Panc1 (cell line): ENCODE results near the gene CSHL1. TPM values are rescaled to one million over a fixed set of nuclear protein-coding genes. Genes with fewer than 3 reads are reported as not detected.
"Not testable (repeated sequence)": the region's sequence is repeated elsewhere in the genome, so short reads cannot be mapped to it uniquely, and the experiment has no call there.

Source experiments
- ATAC-seq: fragments of 200-7000 bp; cut with Tn5 transposase; 2 replicates; pipeline ENCODE4 v1.9.1; 2020; ENCODE audit warnings: mild to moderate bottlenecking, moderate library complexity
- BruUV-seq: library from RNA; stranded (reverse); fragments of 400-500 nt; replicated peaks from 2 replicates; lab custom pipeline; 2021; lab: Mats Ljungman, UMichigan
- CTCF ChIA-PET: fragments of 300-600 bp; sonication (Branson Sonifier 250); formaldehyde crosslinking; loops from one replicate; lab custom pipeline; 2022; ENCODE audit warnings: antibody characterized with exemption; lab: Charles Lee
- POLR2A ChIA-PET: fragments of 300-600 bp; sonication (Branson Sonifier 250); formaldehyde crosslinking; loops from one replicate; lab custom pipeline; 2022; ENCODE audit warnings: antibody characterized with exemption; lab: Charles Lee
- DNase-seq: peaks from one replicate; pipeline ENCODE4 v3.0.0-alpha.2; 2010; ENCODE audit warnings: low read depth, low spot score
- H3K27ac ChIP-seq: 2 replicates; pipeline ENCODE4 v1.5.1; 2011; ENCODE audit warnings: mild to moderate bottlenecking, low read length, inconsistent platforms
- H3K27me3 ChIP-seq: fragments of 200-500 bp; sonication (Bioruptor generic); 2 replicates; pipeline ENCODE4 v1.6.0; 2014; ENCODE audit warnings: low read length, inconsistent platforms; ENCODE audit not compliant: control insufficient read depth, insufficient read depth
- H3K36me3 ChIP-seq: fragments of 200-500 bp; sonication (Bioruptor generic); 2 replicates; pipeline ENCODE4 v1.5.1; 2014; ENCODE audit warnings: inconsistent platforms, mild to moderate bottlenecking, low read length, moderate library complexity; ENCODE audit not compliant: control insufficient read depth, insufficient read depth
- H3K4me1 ChIP-seq: 2 replicates; pipeline ENCODE4 v1.5.1; 2011; ENCODE audit warnings: inconsistent platforms, mild to moderate bottlenecking, low read length, moderate library complexity; ENCODE audit not compliant: control insufficient read depth, insufficient read depth
- H3K4me3 ChIP-seq, 2 experiments: 2 replicates each; pipeline ENCODE4 v1.5.1; 2011 to 2012; ENCODE audit warnings: low read depth in 2 of 2, low read length in 2 of 2, mild to moderate bottlenecking in 2 of 2, inconsistent platforms in 1 of 2, moderate library complexity in 1 of 2
- H3K9me3 ChIP-seq: fragments of 200-500 bp; sonication (Bioruptor generic); 2 replicates; pipeline ENCODE4 v1.5.1; 2014; ENCODE audit warnings: low read depth, mild to moderate bottlenecking, inconsistent platforms, low read length, moderate library complexity; ENCODE audit not compliant: control insufficient read depth, insufficient read depth
- POLR2AphosphoS5 ChIP-seq: IDR thresholded peaks from 2 replicates; pipeline ENCODE4 v1.6.1; 2012; ENCODE audit warnings: mild to moderate bottlenecking, low read depth, low read length, moderate library complexity
- SIN3A ChIP-seq: IDR thresholded peaks from 2 replicates; pipeline ENCODE4 v1.6.1; 2012; ENCODE audit warnings: low read depth, mild to moderate bottlenecking, low read length, moderate library complexity, borderline replicate concordance; ENCODE audit not compliant: insufficient read depth
- TCF7L2 ChIP-seq: IDR thresholded peaks from 2 replicates; pipeline ENCODE4 v1.6.1; 2011; ENCODE audit warnings: mild to moderate bottlenecking, low read depth, low read length, inconsistent platforms
- in situ Hi-C: cut with HindIII; loops from 2 replicates; pipeline ENCODE4 v1.10.0; 2016; ENCODE audit warnings: low sequenced_read_pairs, low pct_unique_long_range_greater_than_20kb
- intact Hi-C: fragments of 100-400 bp; cut with micrococcal nuclease; formaldehyde crosslinking; loops from one replicate; pipeline ENCODE4 v1.10.0; 2022; ENCODE audit not compliant: unreplicated experiment
- total RNA-seq: library from RNA; stranded (reverse); gene quantifications from one replicate; pipeline ENCODE4 v1.2.1, GENCODE V29; 2021; ENCODE audit not compliant: unreplicated experiment
- TF ChIP-seq, protein P1 (sequence below): fragments of 450-650 bp; IDR thresholded peaks from 2 replicates; pipeline ENCODE4 v1.5.1; 2017; ENCODE audit warnings: mild to moderate bottlenecking
- TF ChIP-seq, protein P2 (sequence below), 2 experiments: IDR thresholded peaks; 2 replicates each; pipeline ENCODE4 v1.6.1; 2011 to 2012; ENCODE audit warnings: low read depth in 2 of 2, control low read depth in 1 of 2, low read length in 1 of 2, mild to moderate bottlenecking in 1 of 2, moderate library complexity in 1 of 2; ENCODE audit not compliant: insufficient read depth in 1 of 2

Gene CSHL1
- total RNA-seq, 1 experiment from 2014 or later: not detected

DNA sequence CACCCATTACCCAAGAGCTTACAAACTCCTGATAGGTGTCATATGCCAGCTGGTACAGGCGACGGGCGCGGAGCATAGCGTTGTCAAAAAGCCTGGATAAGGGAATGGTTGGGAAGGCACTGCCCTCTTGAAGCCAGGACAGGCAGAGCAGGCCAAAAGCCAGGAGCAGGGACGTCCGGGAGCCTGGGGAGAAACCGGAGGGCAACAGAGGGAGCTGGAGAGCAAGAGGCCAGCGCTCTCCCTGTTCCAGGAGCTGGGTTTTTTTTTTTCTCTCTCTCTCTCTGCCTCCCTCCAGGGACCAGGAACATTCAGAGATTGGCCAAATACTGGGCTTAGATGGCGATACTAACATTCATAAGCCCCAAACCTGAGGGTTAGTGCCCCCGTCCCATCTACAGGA is 29.7 kb downstream of the CSHL1 start:
- in situ Hi-C loops, DNase-seq, H3K9me3 ChIP-seq, H3K4me3 ChIP-seq, POLR2A ChIA-PET, H3K4me1 ChIP-seq, intact Hi-C loops, H3K36me3 ChIP-seq, H3K27ac ChIP-seq, BruUV-seq, ATAC-seq, H3K27me3 ChIP-seq: not testable (repeated sequence)
- TF ChIP-seq, protein P1, sequence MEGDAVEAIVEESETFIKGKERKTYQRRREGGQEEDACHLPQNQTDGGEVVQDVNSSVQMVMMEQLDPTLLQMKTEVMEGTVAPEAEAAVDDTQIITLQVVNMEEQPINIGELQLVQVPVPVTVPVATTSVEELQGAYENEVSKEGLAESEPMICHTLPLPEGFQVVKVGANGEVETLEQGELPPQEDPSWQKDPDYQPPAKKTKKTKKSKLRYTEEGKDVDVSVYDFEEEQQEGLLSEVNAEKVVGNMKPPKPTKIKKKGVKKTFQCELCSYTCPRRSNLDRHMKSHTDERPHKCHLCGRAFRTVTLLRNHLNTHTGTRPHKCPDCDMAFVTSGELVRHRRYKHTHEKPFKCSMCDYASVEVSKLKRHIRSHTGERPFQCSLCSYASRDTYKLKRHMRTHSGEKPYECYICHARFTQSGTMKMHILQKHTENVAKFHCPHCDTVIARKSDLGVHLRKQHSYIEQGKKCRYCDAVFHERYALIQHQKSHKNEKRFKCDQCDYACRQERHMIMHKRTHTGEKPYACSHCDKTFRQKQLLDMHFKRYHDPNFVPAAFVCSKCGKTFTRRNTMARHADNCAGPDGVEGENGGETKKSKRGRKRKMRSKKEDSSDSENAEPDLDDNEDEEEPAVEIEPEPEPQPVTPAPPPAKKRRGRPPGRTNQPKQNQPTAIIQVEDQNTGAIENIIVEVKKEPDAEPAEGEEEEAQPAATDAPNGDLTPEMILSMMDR: peak; percentile 17; the same call in 1 of the 2 replicates
- CTCF ChIA-PET: interaction anchor here (0.7 kb wide), 1 partner anchor 12 kb away, joined by 4 read pairs; no protein-coding TSS in a partner anchor

DNA sequence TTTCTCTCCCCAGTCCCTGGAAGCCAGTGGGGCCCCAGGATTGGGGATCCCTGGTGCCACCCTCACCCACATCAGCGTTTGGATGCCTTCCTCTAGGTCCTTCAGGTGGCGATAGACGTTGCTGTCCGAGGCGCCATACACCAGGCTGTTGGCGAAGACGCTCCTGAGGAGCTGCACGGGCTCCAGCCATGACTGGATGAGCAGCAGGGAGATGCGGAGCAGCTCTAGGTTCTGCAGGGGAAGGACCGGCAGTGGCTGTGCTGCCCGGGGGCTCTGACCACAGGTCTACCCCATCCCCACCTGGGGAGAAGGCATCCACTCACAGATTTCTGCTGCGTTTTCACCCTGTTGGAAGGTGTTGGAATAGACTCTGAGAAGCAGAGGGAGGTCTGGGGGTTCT is 30.4 kb downstream of the CSHL1 start:
- Histone ChIP-seq H3K36me3 (no peaks in the 10 kb centered on the region), H3K27me3 (no peaks in the 10 kb centered on the region), H3K27ac (no peak overlapping the region), H3K9me3 (no peaks in the 10 kb centered on the region), H3K4me1 (no peaks in the 10 kb centered on the region), H3K4me3 (no peak overlapping the region)
- BruUV-seq: no TSS peak
- ChIA-PET CTCF (no interaction called here), POLR2A (no interaction called here)
- intact Hi-C loops (no loop called here), in situ Hi-C loops (no loop called here)
- ATAC-seq: no peak
- no peak for DNase-seq
- TF ChIP-seq, protein P2, sequence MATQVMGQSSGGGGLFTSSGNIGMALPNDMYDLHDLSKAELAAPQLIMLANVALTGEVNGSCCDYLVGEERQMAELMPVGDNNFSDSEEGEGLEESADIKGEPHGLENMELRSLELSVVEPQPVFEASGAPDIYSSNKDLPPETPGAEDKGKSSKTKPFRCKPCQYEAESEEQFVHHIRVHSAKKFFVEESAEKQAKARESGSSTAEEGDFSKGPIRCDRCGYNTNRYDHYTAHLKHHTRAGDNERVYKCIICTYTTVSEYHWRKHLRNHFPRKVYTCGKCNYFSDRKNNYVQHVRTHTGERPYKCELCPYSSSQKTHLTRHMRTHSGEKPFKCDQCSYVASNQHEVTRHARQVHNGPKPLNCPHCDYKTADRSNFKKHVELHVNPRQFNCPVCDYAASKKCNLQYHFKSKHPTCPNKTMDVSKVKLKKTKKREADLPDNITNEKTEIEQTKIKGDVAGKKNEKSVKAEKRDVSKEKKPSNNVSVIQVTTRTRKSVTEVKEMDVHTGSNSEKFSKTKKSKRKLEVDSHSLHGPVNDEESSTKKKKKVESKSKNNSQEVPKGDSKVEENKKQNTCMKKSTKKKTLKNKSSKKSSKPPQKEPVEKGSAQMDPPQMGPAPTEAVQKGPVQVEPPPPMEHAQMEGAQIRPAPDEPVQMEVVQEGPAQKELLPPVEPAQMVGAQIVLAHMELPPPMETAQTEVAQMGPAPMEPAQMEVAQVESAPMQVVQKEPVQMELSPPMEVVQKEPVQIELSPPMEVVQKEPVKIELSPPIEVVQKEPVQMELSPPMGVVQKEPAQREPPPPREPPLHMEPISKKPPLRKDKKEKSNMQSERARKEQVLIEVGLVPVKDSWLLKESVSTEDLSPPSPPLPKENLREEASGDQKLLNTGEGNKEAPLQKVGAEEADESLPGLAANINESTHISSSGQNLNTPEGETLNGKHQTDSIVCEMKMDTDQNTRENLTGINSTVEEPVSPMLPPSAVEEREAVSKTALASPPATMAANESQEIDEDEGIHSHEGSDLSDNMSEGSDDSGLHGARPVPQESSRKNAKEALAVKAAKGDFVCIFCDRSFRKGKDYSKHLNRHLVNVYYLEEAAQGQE (IDR thresholded peaks at IDR 0.05; ENCODE audit: insufficient read depth in 1 of 2, low read depth in 2 of 2, low read length in 1 of 2): no peak
- TF ChIP-seq POLR2AphosphoS5: no peak
- TF ChIP-seq, protein P1: no peak
- TF ChIP-seq TCF7L2: no peak
- TF ChIP-seq SIN3A: no peak

DNA sequence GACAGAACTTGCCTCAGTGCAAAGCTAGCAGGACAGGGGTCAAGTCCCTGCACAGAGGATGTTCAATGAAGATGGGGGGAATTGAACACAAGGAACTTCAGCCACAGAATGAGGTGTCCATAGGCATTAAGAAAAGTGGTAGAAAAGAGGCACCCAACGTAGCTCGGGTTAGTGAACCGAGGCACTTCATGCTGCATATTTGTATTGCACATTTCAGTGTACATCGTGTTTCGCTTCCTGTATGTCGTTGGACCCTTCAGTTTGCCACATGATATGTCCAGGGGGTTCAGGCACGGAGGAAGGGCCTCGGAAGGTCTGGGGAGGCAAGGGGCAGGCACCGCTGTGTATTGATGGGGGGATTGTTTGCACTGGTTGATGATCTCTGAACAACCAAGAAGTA is 32.6 kb downstream of the CSHL1 start:
- ATAC-seq, H3K4me3 ChIP-seq, H3K9me3 ChIP-seq, DNase-seq, POLR2A ChIA-PET, CTCF ChIA-PET, intact Hi-C loops, H3K27me3 ChIP-seq, H3K4me1 ChIP-seq, BruUV-seq, in situ Hi-C loops, H3K36me3 ChIP-seq, H3K27ac ChIP-seq: not testable (repeated sequence)

DNA sequence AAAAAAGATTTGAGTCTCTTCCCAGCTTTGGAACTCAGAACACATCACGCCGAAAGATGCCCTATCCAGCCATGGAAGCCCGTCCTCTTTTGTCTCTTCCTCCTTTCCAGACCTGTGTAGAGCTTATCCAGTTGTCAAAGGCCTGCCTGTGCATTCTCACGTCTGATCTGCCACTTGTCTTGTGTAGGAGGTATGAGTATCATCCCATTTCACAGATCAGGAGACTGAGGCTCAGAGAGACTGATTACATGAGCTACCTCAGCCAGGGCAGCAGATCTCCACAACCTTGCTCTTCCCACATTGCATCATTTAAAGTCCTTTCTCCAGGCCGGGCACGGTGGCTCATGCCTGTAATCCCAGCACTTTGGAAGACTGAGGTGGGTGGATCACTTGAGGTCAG is 36.4 kb downstream of the CSHL1 start:
- H3K36me3 ChIP-seq, H3K9me3 ChIP-seq, ATAC-seq, H3K27ac ChIP-seq, H3K4me3 ChIP-seq, intact Hi-C loops, DNase-seq, BruUV-seq, in situ Hi-C loops, POLR2A ChIA-PET, H3K4me1 ChIP-seq, H3K27me3 ChIP-seq: not testable (repeated sequence)
- CTCF ChIA-PET: interaction anchor here (0.7 kb wide), 1 partner anchor 14 kb away, joined by 3 read pairs; no protein-coding TSS in a partner anchor
